SW 1271 (cell line): ENCODE data around the gene ACTL8.

Source experiments
- DNase-seq, 2 experiments: peaks; one replicate each; lab custom pipeline; 2025; lab: John Stamatoyannopoulos, UW

ACTL8 gene

GRCh38 chr1:17875882-17876280 is 120.7 kb downstream of the ACTL8 start:
- DNase-seq = peak in 1 of 2 experiments; percentile 23
